Measurements from ENCODE around the gene CDK14. TPM values are rescaled to one million over a fixed set of nuclear protein-coding genes. Genes with fewer than 3 reads are reported as not detected.

Gene CDK14
- total RNA-seq, 1 experiment from 2014 or later = 57.9 TPM

DNA sequence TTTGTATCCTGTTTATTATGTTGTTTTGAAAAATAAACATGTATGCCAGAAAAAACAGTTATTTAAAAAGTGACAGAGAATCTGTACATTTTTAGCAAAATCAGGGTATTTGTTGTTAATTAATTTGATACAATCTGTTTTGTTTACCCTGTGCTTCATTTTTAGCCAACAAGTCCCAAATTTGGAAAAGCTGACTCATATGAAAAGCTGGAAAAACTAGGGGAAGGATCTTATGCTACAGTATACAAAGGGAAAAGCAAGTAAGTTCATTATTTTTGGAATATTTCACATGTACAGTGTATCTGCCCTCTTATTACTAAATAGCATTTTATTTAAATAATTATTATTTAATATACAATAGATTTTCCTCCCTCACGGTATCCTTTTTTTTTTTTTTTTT, 151.4 kb downstream of the CDK14 start (continued):
- TF ChIP-seq, protein P1, sequence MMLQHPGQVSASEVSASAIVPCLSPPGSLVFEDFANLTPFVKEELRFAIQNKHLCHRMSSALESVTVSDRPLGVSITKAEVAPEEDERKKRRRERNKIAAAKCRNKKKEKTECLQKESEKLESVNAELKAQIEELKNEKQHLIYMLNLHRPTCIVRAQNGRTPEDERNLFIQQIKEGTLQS (CRISPR knock-in tag; conservative IDR thresholded peaks at IDR 0.05) = no peak
- TF ChIP-seq, protein P2, sequence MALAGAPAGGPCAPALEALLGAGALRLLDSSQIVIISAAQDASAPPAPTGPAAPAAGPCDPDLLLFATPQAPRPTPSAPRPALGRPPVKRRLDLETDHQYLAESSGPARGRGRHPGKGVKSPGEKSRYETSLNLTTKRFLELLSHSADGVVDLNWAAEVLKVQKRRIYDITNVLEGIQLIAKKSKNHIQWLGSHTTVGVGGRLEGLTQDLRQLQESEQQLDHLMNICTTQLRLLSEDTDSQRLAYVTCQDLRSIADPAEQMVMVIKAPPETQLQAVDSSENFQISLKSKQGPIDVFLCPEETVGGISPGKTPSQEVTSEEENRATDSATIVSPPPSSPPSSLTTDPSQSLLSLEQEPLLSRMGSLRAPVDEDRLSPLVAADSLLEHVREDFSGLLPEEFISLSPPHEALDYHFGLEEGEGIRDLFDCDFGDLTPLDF (CRISPR knock-in tag; IDR thresholded peaks at IDR 0.05) = no peak
- TF ChIP-seq, protein P3, sequence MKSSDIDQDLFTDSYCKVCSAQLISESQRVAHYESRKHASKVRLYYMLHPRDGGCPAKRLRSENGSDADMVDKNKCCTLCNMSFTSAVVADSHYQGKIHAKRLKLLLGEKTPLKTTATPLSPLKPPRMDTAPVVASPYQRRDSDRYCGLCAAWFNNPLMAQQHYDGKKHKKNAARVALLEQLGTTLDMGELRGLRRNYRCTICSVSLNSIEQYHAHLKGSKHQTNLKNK (CRISPR knock-in tag; IDR thresholded peaks at IDR 0.05) = no peak

DNA sequence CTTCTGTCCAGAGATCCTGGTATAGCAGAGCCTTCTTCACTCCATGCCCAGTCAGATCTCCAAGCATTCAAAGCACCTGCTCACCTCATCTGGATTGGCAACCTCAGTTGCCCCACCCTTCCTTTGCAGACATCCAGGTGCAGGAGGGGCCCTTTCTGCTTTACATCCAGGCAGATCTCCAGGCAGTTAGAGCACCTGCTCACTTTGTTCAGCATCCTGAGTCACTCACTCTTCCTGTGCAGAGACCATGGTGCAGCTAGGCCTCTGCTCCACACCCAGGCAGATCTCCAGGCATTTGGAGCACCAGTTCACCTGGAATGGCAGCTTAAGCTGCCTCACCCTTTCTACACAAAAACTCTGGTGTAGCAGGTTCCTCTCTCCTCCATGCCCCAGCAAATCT, 153.1 kb downstream of the CDK14 start:
- peaks cover 4% of the 10 kb centered on the region for H3K9me3 Mint-ChIP-seq
- ChIA-PET POLR2A (interaction anchor here (0.6 kb wide), 1 partner anchor 24 kb away, joined by 4 read pairs; no protein-coding TSS in a partner anchor), CTCF (interaction anchor here (0.8 to 2.2 kb wide), 4 partner anchors 40 to 294 kb away, joined by 3 to 9 read pairs (median 4); no protein-coding TSS in a partner anchor)
- H3K27ac Mint-ChIP-seq = no peak overlapping the region; the same call in 1 of the 2 replicates
- peaks cover 7% of the 10 kb centered on the region for H3K4me1 Mint-ChIP-seq
- H3K27me3 Mint-ChIP-seq (ENCODE audit: low read depth) = no peaks in the 10 kb centered on the region
- no peak for DNase-seq (ENCODE audit: low spot score)
- H3K36me3 Mint-ChIP-seq = peaks cover 4% of the 10 kb centered on the region
- H3K4me3 Mint-ChIP-seq = no peak overlapping the region
- TF ChIP-seq NFATC4 (CRISPR knock-in tag; IDR thresholded peaks at IDR 0.05) = no peak
- TF ChIP-seq, protein P4, sequence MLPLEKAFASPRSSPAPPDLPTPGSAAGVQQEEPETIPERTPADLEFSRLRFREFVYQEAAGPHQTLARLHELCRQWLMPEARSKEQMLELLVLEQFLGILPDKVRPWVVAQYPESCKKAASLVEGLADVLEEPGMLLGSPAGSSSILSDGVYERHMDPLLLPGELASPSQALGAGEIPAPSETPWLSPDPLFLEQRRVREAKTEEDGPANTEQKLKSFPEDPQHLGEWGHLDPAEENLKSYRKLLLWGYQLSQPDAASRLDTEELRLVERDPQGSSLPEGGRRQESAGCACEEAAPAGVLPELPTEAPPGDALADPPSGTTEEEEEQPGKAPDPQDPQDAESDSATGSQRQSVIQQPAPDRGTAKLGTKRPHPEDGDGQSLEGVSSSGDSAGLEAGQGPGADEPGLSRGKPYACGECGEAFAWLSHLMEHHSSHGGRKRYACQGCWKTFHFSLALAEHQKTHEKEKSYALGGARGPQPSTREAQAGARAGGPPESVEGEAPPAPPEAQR (CRISPR knock-in tag; IDR thresholded peaks at IDR 0.05) = no peak
- TF ChIP-seq TP53 (CRISPR knock-in tag; IDR thresholded peaks at IDR 0.05) = no peak
- no peak for TF ChIP-seq ZNF416 (CRISPR knock-in tag; IDR thresholded peaks at IDR 0.05)
- TF ChIP-seq, protein P5, sequence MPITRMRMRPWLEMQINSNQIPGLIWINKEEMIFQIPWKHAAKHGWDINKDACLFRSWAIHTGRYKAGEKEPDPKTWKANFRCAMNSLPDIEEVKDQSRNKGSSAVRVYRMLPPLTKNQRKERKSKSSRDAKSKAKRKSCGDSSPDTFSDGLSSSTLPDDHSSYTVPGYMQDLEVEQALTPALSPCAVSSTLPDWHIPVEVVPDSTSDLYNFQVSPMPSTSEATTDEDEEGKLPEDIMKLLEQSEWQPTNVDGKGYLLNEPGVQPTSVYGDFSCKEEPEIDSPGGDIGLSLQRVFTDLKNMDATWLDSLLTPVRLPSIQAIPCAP (CRISPR knock-in tag; IDR thresholded peaks at IDR 0.05) = no peak
- no peak for TF ChIP-seq ZNF263 (CRISPR knock-in tag; IDR thresholded peaks at IDR 0.05; ENCODE audit: low read depth)
- TF ChIP-seq, protein P6, sequence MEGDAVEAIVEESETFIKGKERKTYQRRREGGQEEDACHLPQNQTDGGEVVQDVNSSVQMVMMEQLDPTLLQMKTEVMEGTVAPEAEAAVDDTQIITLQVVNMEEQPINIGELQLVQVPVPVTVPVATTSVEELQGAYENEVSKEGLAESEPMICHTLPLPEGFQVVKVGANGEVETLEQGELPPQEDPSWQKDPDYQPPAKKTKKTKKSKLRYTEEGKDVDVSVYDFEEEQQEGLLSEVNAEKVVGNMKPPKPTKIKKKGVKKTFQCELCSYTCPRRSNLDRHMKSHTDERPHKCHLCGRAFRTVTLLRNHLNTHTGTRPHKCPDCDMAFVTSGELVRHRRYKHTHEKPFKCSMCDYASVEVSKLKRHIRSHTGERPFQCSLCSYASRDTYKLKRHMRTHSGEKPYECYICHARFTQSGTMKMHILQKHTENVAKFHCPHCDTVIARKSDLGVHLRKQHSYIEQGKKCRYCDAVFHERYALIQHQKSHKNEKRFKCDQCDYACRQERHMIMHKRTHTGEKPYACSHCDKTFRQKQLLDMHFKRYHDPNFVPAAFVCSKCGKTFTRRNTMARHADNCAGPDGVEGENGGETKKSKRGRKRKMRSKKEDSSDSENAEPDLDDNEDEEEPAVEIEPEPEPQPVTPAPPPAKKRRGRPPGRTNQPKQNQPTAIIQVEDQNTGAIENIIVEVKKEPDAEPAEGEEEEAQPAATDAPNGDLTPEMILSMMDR (IDR thresholded peaks at IDR 0.05) = no peak
- TF ChIP-seq HMGA2 (CRISPR knock-in tag; IDR thresholded peaks at IDR 0.05) = no peak
- TF ChIP-seq FOXP1 (CRISPR knock-in tag; IDR thresholded peaks at IDR 0.05; ENCODE audit: borderline replicate concordance) = no peak
- TF ChIP-seq NFE2L1 (CRISPR knock-in tag; IDR thresholded peaks at IDR 0.05) = no peak
- TF ChIP-seq, protein P7, sequence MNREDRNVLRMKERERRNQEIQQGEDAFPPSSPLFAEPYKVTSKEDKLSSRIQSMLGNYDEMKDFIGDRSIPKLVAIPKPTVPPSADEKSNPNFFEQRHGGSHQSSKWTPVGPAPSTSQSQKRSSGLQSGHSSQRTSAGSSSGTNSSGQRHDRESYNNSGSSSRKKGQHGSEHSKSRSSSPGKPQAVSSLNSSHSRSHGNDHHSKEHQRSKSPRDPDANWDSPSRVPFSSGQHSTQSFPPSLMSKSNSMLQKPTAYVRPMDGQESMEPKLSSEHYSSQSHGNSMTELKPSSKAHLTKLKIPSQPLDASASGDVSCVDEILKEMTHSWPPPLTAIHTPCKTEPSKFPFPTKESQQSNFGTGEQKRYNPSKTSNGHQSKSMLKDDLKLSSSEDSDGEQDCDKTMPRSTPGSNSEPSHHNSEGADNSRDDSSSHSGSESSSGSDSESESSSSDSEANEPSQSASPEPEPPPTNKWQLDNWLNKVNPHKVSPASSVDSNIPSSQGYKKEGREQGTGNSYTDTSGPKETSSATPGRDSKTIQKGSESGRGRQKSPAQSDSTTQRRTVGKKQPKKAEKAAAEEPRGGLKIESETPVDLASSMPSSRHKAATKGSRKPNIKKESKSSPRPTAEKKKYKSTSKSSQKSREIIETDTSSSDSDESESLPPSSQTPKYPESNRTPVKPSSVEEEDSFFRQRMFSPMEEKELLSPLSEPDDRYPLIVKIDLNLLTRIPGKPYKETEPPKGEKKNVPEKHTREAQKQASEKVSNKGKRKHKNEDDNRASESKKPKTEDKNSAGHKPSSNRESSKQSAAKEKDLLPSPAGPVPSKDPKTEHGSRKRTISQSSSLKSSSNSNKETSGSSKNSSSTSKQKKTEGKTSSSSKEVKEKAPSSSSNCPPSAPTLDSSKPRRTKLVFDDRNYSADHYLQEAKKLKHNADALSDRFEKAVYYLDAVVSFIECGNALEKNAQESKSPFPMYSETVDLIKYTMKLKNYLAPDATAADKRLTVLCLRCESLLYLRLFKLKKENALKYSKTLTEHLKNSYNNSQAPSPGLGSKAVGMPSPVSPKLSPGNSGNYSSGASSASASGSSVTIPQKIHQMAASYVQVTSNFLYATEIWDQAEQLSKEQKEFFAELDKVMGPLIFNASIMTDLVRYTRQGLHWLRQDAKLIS (CRISPR knock-in tag; IDR thresholded peaks at IDR 0.05; ENCODE audit: borderline replicate concordance) = no peak
- no peak for TF ChIP-seq CREB1 (CRISPR knock-in tag; IDR thresholded peaks at IDR 0.05)
- no peak for TF ChIP-seq GRHL2 (CRISPR knock-in tag; IDR thresholded peaks at IDR 0.05; ENCODE audit: insufficient replicate concordance, severe bottlenecking)
- no peak for TF ChIP-seq ZNF138 (CRISPR knock-in tag; conservative IDR thresholded peaks at IDR 0.05)
- no peak for TF ChIP-seq GABPB1 (CRISPR knock-in tag; IDR thresholded peaks at IDR 0.05)
- no peak for TF ChIP-seq ESRRA (CRISPR knock-in tag; IDR thresholded peaks at IDR 0.05; ENCODE audit: borderline replicate concordance)
- ATAC-seq = peak; percentile 35
